Thoracic aorta (tissue), 2 donors: Measurements from ENCODE around the gene CBARP. TPM values are rescaled to one million over a fixed set of nuclear protein-coding genes. Genes with fewer than 3 reads are reported as not detected.
"Not testable (repeated sequence)": the region's sequence is repeated elsewhere in the genome, so short reads cannot be mapped to it uniquely, and the experiment has no call there.

ENCODE experiments used
- ATAC-seq: fragments of 150-250 bp; one replicate; pipeline ENCODE4 v1.8.0; 2017; ENCODE audit warnings: low read depth; ENCODE audit not compliant: insufficient number of reproducible peaks, low FRiP score
- DNase-seq: peaks from one replicate; pipeline ENCODE4 v3.0.0-alpha.2; 2020; ENCODE audit warnings: low spot score
- H3K27ac ChIP-seq, 2 donors: fragments of 200-600 bp; sonication (generic); 1 replicate in 1 of 2; 2 replicates in 1 of 2; pipeline ENCODE4 v1.5.1; 2016; ENCODE audit warnings: mild to moderate bottlenecking in 2 of 2, moderate library complexity in 2 of 2
- H3K27me3 ChIP-seq: fragments of 200-600 bp; sonication (generic); replicated peaks from 2 replicates; pipeline ENCODE4 v1.6.0; 2016; ENCODE audit warnings: mild to moderate bottlenecking; ENCODE audit not compliant: insufficient read depth
- H3K36me3 ChIP-seq: fragments of 200-600 bp; sonication (generic); one replicate; pipeline ENCODE4 v1.5.1; 2016
- H3K4me1 ChIP-seq, 2 donors: fragments of 200-600 bp; sonication (generic); 1 replicate in 1 of 2; 2 replicates in 1 of 2; pipeline versions ENCODE4 v1.5.1 to v1.6.0; 2016; ENCODE audit warnings: low read depth in 2 of 2, mild to moderate bottlenecking in 1 of 2; ENCODE audit not compliant: control insufficient read depth in 1 of 2
- H3K4me3 ChIP-seq: fragments of 200-600 bp; sonication (generic); 2 replicates; pipeline ENCODE4 v1.5.1; 2016; ENCODE audit warnings: mild to moderate bottlenecking
- H3K9me3 ChIP-seq: fragments of 200-600 bp; sonication (generic); 2 replicates; pipeline ENCODE4 v1.5.1; 2016
- CTCF ChIP-seq: fragments of 200-600 bp; sonication (generic); IDR thresholded peaks from one replicate; pipeline ENCODE4 v1.5.1; 2019; ENCODE audit warnings: antibody characterized with exemption
- total RNA-seq, 2 donors: library from RNA; depleted of rRNA; stranded (reverse); fragments of >200 nt; gene quantifications; one replicate each; pipeline versions ENCODE4 v1.1.0 to v1.2.3, GENCODE V29; 2016

CBARP gene
- total RNA-seq, 2 donors from 2014 or later = 0.27 to 1.9 TPM

GRCh38 chr19:1206150-1206863, 31.5 kb downstream of the CBARP start:
- no peak for ATAC-seq

GRCh38 chr19:1205114-1206099, 32.4 kb downstream of the CBARP start, which contains the start of gene STK11:
STK11 (plus strand) TSS chr19:1205778; CDS start chr19:1206914, 1,136 bp downstream.
- peak; percentile 82 for ATAC-seq
- DNase-seq = peak; percentile 96
- Histone ChIP-seq H3K4me1 (peaks cover 24 to 37% of the 10 kb centered on the region in 2 donors), H3K4me3 (peak within 1 kb of the TSS; percentile 86), H3K9me3 (no peaks in the 10 kb centered on the region), H3K27me3 (no peaks in the 10 kb centered on the region), H3K36me3 (no peaks in the 10 kb centered on the region), H3K27ac (peak within 1 kb of the TSS; percentile 85 to 90)
- TF ChIP-seq CTCF = no peak

More at GRCh38 chr19:1206150-1206863, 31.5 kb downstream of the CBARP start:
- TF ChIP-seq CTCF = no peak
- Histone ChIP-seq H3K27ac (peak overlapping the region; percentile 85 to 90), H3K4me3 (peak overlapping the region; percentile 86), H3K36me3 (no peaks in the 10 kb centered on the region), H3K4me1 (peaks cover 24 to 37% of the 10 kb centered on the region in 2 donors), H3K9me3 (no peaks in the 10 kb centered on the region), H3K27me3 (no peaks in the 10 kb centered on the region)
- no peak for DNase-seq

GRCh38 chr19:1200614-1201013, 37.2 kb downstream of the CBARP start:
- H3K4me3 ChIP-seq, H3K36me3 ChIP-seq, ATAC-seq, H3K9me3 ChIP-seq, DNase-seq, H3K27me3 ChIP-seq, H3K4me1 ChIP-seq, H3K27ac ChIP-seq: not testable (repeated sequence)

DNA sequence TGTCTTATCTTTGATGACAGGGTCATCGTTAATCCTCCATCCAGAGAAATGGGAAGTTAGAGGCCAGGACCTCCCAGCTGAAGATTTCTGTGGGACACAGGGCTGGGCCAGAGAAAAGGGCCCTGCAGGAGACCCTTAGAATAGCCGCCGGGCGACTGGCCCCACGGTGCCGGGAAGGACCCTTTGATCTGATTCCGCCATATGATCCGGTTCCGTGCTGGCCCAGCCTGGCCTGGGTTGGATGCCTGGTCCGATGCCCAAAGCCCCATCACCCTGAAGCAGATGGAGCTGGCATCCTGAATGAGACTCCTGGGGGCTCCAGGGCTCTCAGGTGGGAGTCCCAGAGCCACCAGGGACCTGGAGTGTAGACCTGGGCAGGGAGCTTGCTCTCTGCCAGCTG, 38.3 kb downstream of the CBARP start:
- TF ChIP-seq CTCF = no peak
- no peak for DNase-seq
- H3K9me3 ChIP-seq = no peaks in the 10 kb centered on the region
- no peak for ATAC-seq
- H3K27me3 ChIP-seq = no peaks in the 10 kb centered on the region
- H3K36me3 ChIP-seq = no peaks in the 10 kb centered on the region
- no peak overlapping the region for H3K4me3 ChIP-seq
- H3K27ac ChIP-seq = no peak overlapping the region
- H3K4me1 ChIP-seq = no peaks in the 10 kb centered on the region

- no peaks in the 10 kb centered on the region for H3K36me3 ChIP-seq
- H3K4me3 ChIP-seq = no peak overlapping the region
- DNase-seq (no peak), ATAC-seq (no peak)
- no peaks in the 10 kb centered on the region for H3K4me1 ChIP-seq
- H3K27ac ChIP-seq = no peak overlapping the region
- no peak for TF ChIP-seq CTCF
- H3K27me3 ChIP-seq = no peaks in the 10 kb centered on the region
- H3K9me3 ChIP-seq = no peaks in the 10 kb centered on the region
Measured at GRCh38 chr19:1189419-1189818, 48.4 kb downstream of the CBARP start.
